ENCODE results near the gene DHRS2.
"Not testable (repeated sequence)": the region's sequence is repeated elsewhere in the genome, so short reads cannot be mapped to it uniquely, and the experiment has no call there.

The DHRS2 gene

DNA sequence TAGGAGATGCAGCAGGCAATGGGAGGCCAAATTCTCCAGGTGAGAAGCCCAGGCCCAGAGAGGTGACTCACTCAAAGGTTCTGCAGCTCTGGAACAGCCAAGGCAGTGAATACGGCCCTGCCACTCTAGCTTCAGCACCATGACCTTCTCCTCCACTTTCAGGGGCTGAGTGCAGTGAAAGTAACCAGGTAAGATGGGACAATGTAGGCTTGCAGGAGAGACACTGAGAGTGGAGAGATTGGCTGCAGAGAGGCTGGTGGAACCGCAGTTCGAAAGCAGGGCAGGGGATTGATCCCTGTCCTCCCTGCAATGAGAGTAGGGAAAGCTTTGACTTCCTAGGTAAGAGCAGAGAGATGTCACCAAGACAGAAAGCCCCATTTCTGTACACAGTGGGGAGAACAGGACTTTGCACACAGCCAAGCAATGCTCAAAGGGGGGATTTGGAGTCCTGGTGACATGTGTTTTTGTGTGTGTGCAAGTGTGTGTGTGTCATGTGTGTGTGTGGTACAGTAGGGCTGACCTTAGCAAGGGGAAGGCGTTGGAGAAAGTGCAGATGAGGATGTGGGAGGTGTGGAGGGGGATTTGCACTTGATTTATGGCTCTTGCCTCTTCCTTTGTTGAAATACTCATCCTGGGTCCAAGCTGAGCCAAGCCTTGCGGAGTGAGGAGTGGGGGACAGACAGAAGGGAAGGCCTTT, 12.7 kb downstream of the DHRS2 start:
- FAIRE-seq, result no peak

DNA sequence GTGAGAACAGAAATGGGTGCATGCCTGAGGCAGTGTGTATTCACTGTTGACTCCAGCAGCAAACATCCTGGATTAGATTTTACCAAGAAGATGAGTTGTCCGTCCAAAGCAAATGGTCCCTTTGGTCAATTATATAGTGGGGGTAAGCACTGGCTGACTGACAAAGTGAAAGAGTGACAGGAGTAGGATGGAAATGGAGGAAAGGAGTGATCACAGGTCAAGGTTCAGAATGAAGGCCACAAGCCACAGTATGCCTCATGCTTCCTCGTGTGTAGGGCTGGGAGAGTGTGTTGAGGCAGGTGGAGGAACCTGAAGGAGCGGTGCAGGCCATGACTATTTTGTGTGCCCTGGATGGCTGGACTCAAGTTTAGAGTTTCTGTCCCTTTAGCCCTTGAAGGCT, 14.3 kb downstream of the DHRS2 start:
- no peak for FAIRE-seq

DNA sequence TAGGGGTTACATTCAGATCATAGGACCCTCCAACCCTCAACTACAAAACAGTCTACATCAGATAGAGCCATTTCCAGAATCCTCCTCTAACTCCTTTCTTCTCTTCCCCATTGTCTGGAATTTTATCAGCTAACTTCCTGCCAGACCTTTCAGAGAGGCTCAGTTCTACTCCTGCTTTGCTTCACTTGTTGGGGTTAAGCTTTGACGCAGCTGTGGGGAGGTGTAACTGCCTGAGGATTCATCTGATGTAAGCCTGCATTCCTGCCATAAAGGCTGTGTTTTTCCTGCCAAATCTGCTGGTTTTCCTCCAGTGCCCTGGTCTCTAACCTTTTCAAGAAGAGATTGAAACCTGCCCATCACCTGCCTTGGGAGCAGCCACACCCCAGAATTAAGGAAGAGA, 16.9 kb downstream of the DHRS2 start:
- no peak for FAIRE-seq

DNA sequence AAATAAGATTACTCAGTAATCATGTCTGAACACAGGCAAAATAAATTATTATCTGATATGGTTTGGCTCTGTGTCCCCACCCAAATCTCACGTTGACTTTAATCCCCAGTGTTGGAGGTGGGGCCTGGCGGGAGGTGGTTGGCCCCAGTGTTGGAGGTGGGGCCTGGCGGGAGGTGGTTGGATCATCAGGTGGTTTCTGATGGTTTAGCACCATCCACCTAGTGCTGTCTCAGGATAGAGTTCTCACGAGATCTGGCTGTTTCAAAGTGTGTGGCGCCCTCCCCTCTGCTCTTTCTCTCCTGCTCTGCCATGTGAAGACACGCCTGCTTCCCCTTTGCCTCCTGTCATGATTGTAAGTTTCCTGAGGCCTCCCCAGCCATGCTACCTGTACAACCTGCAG, 18.1 kb downstream of the DHRS2 start:
- FAIRE-seq, result no peak

DNA sequence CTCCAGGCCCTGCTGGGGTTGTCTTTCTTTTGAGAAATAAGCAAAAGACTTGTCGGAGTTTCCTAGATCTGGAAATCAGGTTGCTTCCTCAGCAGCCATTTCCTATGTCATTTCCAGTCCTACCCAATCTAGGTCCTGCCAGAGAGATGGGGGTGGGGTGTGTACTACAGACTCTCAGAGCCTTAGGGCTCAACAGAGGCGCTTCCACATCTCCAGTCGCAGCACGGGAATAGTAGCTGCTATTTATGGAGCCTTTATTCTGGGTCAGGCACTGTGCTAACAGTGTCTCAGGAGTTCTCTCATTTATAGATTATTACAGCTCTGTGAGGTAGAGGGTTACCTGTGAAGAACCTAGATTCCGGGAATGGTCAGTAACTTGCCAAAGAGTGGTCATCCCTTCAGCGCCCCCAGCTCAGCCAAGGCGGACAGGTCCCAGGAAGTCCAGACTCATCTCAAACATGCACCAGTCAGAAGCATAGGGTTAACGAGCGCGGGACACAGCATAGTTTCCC, 21.9 kb downstream of the DHRS2 start:
- FAIRE-seq, result no peak

DNA sequence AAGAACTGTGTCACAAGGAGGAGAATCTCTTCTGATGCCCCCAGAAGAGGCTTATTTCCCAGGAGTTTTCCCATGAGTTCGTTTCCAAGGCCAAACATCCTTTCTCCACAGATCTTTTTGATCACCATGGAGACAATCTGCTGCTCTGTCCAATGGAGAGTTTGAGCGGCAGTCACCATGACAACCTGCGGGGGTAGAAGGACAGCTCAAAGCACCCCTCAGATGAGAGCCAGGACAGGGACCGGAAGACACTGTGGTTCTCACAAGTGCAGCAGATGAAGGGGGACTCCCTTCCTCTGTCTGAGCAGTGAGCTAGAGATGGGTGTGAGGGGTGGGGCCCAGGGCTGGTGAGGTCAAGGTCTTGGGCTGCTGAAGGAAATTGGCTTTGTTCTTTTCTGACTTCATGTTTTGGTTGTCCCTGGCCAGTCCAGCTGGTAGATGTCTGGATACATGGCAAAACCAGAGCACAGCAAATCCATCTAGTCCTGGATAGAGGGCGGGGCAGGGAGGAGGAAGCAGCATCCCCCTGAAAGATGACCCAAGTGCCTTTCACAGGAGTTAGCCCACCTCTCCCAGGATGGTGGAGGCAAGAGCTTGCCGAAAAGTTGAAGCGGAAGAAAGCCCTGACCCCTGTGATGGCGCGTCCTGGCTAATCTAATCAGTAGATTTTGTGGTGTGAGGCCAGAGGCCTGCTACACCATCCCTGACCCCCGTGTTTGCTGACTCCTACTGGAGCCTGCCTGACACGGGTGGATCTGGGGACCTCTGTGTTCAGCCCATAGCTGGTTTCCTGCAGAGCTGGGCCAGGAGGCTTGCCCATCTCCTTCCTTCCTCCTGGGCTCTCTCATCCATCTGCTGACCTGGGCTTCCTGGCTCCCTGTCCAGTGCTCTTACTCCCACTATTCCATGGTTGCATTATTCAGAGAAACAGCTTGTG, 24.4 kb downstream of the DHRS2 start:
- no peak for FAIRE-seq

DNA sequence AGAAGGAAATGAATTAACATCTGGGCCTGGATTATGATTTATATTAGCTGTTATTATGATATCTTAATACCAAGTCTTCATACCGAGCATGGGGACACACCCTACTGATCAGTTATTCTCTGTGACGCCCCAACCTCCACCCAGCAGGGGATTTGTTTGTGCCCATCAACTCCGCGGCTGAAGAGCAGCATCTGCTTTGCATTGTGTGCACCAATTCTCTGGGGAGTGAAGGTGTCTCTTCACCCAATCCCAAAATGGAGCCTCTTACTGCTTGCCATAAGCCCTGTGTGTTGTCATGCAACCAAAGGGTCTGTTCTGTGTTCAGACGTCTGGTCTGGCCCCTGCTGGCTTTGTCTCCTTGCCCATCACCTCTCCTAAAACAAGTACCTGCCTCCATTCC, 25.4 kb downstream of the DHRS2 start:
- no peak for FAIRE-seq

DNA sequence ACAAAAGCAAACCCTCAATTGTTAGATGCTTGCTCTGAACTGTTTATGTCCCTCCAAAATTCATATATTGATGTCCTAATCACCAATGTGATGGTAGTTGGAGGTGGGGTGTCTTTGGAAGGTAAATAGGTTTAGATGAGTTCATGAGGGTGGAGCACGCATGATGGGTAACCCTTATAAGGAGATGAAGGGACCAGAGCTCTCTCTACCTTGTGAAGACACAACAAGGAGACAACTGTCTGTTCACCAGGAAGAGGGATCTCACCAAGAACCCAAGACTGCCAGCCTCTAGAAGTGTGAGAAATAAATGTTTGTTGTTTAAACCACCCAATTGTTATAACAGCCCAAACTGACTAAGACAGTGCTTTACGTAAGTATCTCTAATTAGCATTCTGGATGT, 27.0 kb downstream of the DHRS2 start:
- no peak for FAIRE-seq

DNA sequence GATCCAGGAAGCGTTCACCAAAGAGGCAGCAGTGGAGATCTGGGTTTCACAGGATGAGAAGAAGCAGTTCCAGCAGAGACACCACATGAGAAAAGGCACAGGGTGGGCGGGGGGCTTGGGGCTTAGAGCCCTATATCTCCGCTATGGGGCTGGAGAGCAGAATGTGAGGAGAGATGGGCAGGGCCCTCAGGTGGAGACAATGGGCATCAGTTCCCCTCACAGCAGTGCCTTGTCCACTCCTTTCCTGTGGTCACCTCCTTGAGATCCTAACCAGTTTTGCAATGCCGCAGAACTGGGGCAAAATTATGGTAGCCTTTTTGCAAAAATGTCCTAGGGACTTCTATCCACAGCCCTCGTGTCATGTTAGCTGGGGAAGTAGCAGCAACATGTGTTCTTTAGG, 27.5 kb downstream of the DHRS2 start:
- no peak for FAIRE-seq

DNA sequence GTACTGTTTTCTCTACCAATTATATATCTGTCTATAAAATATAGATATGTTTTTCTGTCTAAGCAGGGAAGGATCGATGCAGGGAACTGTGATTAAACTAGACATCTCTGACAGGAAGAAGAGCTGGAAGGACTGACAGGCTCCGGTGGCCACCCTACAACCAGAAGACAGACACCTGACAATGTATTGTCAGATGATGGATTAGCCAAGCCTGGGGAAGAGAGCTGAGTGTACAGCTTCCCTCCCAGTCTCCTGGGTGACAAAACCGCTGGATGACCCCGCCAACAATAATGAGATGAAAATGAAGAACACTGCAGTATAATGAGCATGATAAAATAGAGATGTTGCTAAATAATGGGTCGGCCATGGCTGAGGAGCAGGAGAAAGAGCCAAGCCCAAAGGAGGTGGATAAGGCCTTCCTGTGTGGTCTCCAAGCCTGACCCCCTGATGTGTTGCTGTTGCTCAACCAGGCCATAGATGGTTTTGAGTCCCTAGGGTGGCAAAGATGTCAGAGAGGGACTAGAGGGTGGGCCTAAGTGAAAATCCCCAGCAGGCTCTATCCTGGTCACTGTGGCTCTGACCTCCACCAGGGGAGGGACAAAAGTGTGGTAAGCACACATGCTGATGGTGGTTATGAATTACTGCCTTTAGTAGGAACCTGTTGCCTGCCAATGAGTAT, 28.2 kb downstream of the DHRS2 start:
- FAIRE-seq, result no peak

DNA sequence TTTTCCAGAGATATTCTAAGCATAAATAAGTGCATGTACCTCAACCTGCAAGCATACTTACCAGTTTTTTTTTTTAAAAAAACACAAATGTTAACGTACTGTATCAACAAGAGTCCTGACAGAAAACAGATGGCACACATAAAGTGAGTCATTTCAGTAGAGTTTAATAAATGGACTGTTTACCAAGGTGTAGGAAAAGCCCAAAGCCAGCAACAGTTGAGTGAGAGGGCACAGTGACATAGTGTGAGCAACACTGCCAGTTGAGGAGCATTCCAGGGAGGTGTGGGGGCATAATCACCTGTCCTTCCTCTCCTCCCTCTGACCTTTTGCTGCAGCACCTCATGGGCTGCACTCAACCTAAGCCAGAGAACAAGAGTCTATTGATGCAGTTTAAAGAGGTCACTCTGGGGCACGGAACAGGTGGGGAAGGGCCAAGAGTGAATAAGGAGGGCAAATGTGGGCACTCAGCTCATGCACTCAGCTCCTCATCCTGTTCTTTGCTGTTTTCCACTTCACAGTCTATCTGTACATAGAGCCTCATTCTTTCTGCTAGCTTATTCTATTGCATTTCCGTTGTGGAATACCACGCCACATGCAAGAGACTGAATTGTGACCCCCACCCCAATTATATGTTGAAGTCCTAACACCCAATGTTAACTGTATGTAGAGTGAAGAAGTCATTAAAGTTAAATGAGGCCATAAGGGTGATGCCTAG, 29.3 kb downstream of the DHRS2 start:
- no peak for FAIRE-seq

DNA sequence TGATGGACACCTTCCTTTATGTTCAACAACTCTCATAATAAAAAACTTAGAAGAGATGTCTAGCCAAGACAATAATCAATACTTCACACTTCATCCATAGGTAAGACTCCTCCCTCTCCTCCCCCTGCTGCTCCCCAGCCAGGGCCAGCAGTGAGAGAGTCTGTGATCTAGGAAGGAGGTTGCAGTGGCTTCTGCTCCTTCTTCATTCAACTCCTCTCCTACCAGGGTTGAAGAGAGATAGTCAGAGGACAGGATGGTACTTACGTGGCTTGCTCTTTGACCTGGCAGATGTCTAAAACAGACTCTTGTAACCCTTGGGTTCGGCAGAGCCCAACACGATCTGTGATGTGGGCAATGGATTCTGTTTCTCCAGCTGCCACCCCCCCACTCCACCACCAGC, 31.0 kb downstream of the DHRS2 start:
- no peak for FAIRE-seq

DNA sequence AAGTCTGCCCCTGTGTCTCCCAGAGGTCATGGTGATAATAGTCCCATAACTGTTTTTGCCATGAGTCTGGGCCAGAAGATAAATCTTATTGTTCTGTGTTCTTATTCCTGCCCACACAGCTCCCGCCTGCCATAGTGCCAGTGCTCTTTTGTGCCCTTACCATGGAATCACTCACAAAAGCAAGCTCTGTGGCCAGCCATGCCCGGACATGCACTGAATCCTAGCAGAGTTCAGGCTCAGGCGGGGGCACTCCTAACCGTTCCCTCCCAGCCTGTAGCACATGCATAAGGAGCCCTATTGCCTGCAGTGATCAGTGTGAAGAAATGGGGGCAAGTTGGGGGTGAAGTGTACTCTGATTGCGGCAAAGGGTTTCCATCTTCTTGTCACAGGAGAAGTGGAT, 33.3 kb downstream of the DHRS2 start:
- FAIRE-seq, result no peak

DNA sequence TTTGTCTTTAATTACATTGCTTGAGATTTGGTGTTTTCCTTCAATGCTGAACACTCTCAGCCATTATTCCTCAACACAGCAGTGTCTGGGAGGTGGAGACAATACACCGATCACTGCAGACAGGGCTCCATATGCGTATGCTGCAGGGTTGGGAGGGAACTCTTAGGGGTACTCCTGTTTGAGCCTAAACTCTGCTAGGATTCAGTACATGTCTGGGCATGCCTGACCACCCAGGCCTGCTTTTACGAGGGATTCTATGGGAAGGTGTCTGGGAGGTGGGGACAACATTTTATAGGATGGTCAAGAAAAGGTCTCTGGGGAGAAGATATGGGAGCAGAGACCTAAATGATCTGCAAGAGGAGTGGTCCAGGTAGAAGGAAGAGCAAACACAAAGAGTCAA, 34.3 kb downstream of the DHRS2 start:
- FAIRE-seq, result no peak

DNA sequence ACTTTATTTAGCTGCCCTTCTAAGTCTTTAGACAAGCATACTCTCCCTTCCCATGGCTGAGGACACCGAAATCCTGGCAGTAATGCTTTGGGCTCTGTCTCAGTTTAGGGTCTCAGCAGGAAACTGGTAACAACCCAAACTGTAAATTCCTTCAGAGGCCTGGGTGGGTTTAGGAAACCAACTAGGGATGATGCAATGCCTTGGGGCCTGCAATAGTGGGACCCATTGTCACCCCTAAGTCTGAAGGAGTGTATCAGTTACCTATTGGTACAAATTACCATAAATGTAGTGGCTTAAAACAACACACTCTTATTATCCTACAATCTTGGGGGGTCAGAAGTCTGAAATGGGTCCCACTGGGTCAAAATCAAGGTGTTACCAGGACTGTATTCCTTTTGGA, 36.0 kb downstream of the DHRS2 start:
- FAIRE-seq, result no peak

DNA sequence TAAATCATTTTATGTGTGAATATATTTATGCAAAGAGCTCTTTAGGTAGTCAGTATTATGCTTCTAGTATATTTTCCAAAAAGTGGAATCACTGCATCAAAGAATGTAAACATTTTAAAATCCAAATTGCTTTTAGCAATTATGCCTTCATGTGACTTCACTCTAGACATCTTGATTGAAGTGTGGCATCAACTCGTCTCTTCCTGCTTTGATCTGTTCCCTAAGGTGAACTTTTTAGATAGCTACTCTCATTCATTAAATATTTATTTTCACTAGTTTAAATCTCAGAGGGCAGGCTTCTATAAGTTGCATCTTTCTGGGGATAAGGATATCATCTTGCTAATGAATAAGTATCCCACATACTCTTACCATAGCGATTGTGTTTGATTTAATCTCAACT, 39.2 kb downstream of the DHRS2 start:
- FAIRE-seq, result no peak

DNA sequence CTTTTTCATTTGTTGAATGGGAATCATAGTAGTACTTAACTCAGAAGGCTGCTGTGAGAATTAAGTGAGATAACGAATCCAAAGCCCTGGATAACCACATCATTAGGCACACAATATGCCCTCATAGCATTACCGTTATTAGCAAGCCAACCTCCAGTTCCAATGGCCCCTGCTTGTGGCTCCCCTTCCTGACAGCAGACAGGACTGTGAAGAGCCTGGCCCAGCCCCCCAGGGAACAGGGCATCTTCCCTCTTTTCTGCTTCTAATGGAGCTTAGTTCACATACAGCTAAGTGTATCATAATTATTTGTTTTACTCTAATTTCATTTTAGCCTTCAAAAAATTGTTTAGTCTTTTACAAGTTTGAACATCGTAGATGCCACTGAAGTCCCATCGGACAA, 39.7 kb downstream of the DHRS2 start:
- FAIRE-seq, result no peak

DNA sequence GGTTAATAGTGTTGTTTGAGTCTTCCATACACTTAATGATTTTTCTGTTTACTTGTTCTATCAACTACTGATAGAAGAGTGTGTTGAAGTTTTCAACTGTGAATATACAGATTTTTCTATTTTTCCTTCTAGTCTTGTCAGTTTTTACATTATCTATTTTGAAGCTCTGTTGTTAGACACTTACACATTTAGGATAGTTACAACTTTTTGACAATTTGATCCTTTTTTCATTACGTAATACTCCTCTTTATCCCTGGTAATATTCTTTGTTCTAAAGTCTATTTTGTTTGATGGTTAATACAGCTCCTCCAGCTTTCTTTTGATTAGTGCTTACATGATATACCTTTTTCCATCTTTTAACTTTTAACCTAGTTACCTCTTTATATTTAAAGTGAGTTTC, 45.2 kb downstream of the DHRS2 start:
- FAIRE-seq, result no peak

DNA sequence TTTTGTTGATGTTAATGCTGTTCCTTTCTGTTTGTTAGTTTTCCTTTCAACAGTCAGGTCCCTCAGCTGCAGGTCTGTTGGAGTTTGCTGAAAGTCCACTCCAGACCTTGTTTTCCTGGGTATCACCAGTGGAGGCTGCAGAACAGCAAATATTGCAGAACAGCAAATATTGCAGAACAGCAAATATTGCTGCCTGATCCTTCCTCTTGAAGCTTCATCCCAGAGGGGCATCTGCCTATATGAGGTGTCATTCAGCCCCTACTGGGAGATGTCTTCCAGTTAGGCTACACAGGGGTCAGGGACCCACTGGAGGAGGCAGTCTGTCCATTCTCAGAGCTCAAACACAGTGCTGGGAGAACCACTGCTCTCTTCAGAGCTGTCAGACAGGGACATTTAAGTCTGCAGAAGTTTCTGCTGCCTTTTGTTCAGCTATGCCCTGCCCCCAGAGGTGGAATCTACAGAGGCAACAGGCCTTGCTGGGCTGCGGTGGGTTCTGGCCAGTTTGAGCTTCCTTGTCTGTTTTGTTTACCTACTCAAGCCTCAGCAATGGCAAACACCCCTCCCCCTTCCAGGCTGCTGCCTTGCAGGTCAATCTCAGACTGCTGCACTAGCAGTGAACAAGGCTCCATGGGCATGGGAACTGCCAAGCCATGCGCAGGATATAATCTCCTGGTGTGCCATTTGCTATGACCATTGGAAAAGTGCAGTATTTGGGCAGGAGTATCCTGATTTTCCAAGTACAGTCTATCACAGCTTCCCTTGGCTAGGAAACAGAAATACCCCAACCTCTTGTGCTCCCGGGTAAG, 53.7 kb downstream of the DHRS2 start:
- not testable (repeated sequence) for FAIRE-seq

DNA sequence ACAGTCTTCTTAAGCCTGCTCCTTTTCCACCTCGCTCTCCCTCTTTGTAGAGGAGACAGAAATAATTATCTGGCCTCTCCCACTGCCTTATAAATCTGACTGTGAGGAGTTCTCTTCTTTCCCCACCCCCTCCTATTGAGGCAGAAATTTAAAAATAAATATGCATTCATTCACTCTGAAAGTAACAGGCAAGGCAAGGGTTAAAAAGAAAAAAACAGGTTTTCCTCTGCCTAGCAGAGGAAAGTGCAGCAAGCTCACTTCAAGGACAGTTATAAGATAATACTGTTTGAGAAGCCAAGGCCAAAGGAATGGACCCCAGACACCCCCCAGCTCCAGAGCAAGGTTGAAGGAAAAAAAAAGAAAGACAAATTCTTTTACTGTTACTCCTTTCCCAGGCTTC, 56.3 kb downstream of the DHRS2 start:
- no peak for FAIRE-seq

DNA sequence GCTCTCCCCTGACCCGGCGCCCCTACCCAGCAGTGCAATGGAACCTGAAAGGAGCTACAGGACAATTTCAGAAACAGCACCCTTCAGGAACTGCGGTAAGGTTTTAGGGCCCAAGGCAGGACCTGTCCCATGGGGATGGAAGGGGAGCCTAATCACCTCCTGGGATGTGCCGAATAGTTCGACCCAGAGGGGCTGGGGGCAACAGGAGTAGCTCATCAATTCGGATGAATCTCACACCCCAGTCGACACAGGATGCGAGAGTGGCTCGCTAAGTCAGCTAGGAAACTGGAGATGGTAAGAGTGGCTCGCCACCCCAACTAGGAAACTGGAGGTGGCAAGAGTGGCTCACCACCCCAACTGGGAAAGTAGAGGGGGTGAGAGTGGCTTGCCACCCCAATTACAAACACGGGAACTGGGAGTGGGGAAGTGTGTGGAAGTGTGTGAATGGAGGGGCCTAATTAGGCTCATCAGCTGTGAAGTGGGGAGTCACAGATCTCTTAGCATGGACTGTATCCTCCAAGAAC, 57.1 kb downstream of the DHRS2 start:
- FAIRE-seq, result no peak
